HEK293T (cell line): ENCODE measurements around the gene PRKCB.

Source experiments
- BHLHE40 ChIP-seq: fragments of 450-650 bp; IDR thresholded peaks from 2 replicates; pipeline ENCODE4 v1.6.1; 2016; ENCODE audit warnings: mild to moderate bottlenecking, moderate library complexity, borderline replicate concordance
- ELF4 ChIP-seq: fragments of 450-650 bp; IDR thresholded peaks from 2 replicates; pipeline ENCODE4 v1.6.1; 2017; ENCODE audit warnings: antibody characterized with exemption
- FOXA1 ChIP-seq: fragments of 450-650 bp; IDR thresholded peaks from 2 replicates; pipeline ENCODE4 v1.6.1; 2016; ENCODE audit warnings: mild to moderate bottlenecking
- FOXM1 ChIP-seq: fragments of 450-650 bp; IDR thresholded peaks from 2 replicates; pipeline ENCODE4 v1.6.1; 2017; ENCODE audit warnings: mild to moderate bottlenecking, borderline replicate concordance
- HDGF ChIP-seq: fragments of 450-650 bp; IDR thresholded peaks from 2 replicates; pipeline ENCODE4 v1.6.1; 2017; ENCODE audit warnings: antibody characterized with exemption, borderline replicate concordance
- L3MBTL2 ChIP-seq: fragments of 450-650 bp; conservative IDR thresholded peaks from 2 replicates; pipeline ENCODE4 v1.6.1; 2016; ENCODE audit warnings: mild to moderate bottlenecking
- NFRKB ChIP-seq: fragments of 450-650 bp; IDR thresholded peaks from 2 replicates; pipeline ENCODE4 v1.6.1; 2016; ENCODE audit warnings: mild to moderate bottlenecking, moderate library complexity
- PKNOX1 ChIP-seq: fragments of 450-650 bp; IDR thresholded peaks from 2 replicates; pipeline ENCODE4 v1.6.1; 2016
- SP1 ChIP-seq: fragments of 450-650 bp; IDR thresholded peaks from 2 replicates; pipeline ENCODE4 v1.6.1; 2017
- SUZ12 ChIP-seq: fragments of 450-650 bp; IDR thresholded peaks from 2 replicates; pipeline ENCODE4 v1.6.1; 2016; ENCODE audit warnings: mild to moderate bottlenecking
- TARDBP ChIP-seq: fragments of 450-650 bp; IDR thresholded peaks from 2 replicates; pipeline ENCODE4 v1.6.1; 2016

GRCh38 chr16:24044467-24044866 lies 208.7 kb downstream of the PRKCB start:
- TF ChIP-seq BHLHE40 (no peak), NFRKB (no peak), SUZ12 (no peak), HDGF (no peak), PKNOX1 (no peak), L3MBTL2 (no peak), ELF4 (no peak), TARDBP (no peak), FOXA1 (no peak), SP1 (no peak), FOXM1 (no peak)
